ENCODE measurements around the gene ADARB2. TPM values are rescaled to one million over a fixed set of nuclear protein-coding genes. Genes with fewer than 3 reads are reported as not detected.

The ADARB2 gene
- polyA plus RNA-seq, 1 of the 3 experiments (the other 2 are of a cell fraction) = not detected

- TF ChIP-seq MXI1 (IDR thresholded peaks at IDR 0.05; ENCODE audit: low read depth, low read length) = no peak
- no peak for TF ChIP-seq TEAD4 (IDR thresholded peaks at IDR 0.05; ENCODE audit: borderline replicate concordance, insufficient read depth)
- no peak for TF ChIP-seq REST (IDR thresholded peaks at IDR 0.05; ENCODE audit: low read depth, low read length)
- no peak for TF ChIP-seq FOSL2 (IDR thresholded peaks at IDR 0.05; ENCODE audit: borderline replicate concordance, low read depth)
- no peak for TF ChIP-seq SIN3A (IDR thresholded peaks at IDR 0.05; ENCODE audit: borderline replicate concordance, low read depth, low read length)
- no peak for TF ChIP-seq TAF1 (IDR thresholded peaks at IDR 0.05; ENCODE audit: borderline replicate concordance, low read depth, low read length)
- TF ChIP-seq RXRA (IDR thresholded peaks at IDR 0.05; ENCODE audit: borderline replicate concordance, low read depth) = no peak
- TF ChIP-seq NRF1 (IDR thresholded peaks at IDR 0.05; ENCODE audit: low read depth, low read length) = no peak
- TF ChIP-seq RFX5 (IDR thresholded peaks at IDR 0.05; ENCODE audit: low read length) = no peak
- no peak for TF ChIP-seq ZBTB33 (IDR thresholded peaks at IDR 0.05; ENCODE audit: borderline replicate concordance, low read depth)
- no peak for TF ChIP-seq JUND (IDR thresholded peaks at IDR 0.05)
- TF ChIP-seq GATA2 (CRISPR knock-in tag; IDR thresholded peaks at IDR 0.05) = no peak
- Histone ChIP-seq H3K4me2 (no peak overlapping the region), H3K9ac (no peak overlapping the region), H3K27ac (ENCODE audit: low read depth in 2 of 2, low read length in 1 of 2) (no peak overlapping the region), H2AFZ (ENCODE audit: low read depth) (no peak overlapping the region), H3F3A (replicated peaks; ENCODE audit: insufficient read depth) (no peaks in the 10 kb centered on the region), H3K79me2 (ENCODE audit: insufficient read depth) (no peaks in the 10 kb centered on the region), H3K4me3 (ENCODE audit: low read depth in 2 of 2, low read length in 1 of 2) (no peak overlapping the region), H3K27me3 (ENCODE audit: insufficient read depth) (no peaks in the 10 kb centered on the region), H3K9me2 (no peaks in the 10 kb centered on the region), H3K4me1 (ENCODE audit: control insufficient read depth in 1 of 2, insufficient read depth in 2 of 2, low read depth in 1 of 2, low read length in 1 of 2) (peaks cover 0 to 10% of the 10 kb centered on the region in 2 experiments; a peak in 1 of 4 replicates), H3K36me3 (replicated peaks in 1 of 2; ENCODE audit: control insufficient read depth in 1 of 2, insufficient read depth in 2 of 2, low read length in 1 of 2) (no peaks in the 10 kb centered on the region), H4K20me1 (ENCODE audit: insufficient read depth) (no peaks in the 10 kb centered on the region), H3K9me3 (no peaks in the 10 kb centered on the region)
- ChIA-PET POLR2A (no interaction called here), CTCF (interaction anchor here (1.0 kb wide), 1 partner anchor 156 kb away, joined by 4 read pairs; no protein-coding TSS in a partner anchor)
- WGBS (ENCODE audit: low lambda C conversion rate) = 36% methylated on average over 15 of the region's 16 CpGs
- DNase-seq = no peak
These were observed 160.6 kb downstream of the ADARB2 start for GRCh38 chr10:1576467-1577372.
